Mesodermal cell (in vitro differentiated cells): ENCODE results near the gene PCNX1. TPM values are rescaled to one million over a fixed set of nuclear protein-coding genes. Genes with fewer than 3 reads are reported as not detected.
"Not testable (repeated sequence)": the region's sequence is repeated elsewhere in the genome, so short reads cannot be mapped to it uniquely, and the experiment has no call there.

Experiments
- H3K27ac ChIP-seq: 2 replicates; pipeline ENCODE4 v1.7.0; 2013; ENCODE audit warnings: mild to moderate bottlenecking, low read depth, low read length, moderate library complexity; ENCODE audit not compliant: severe bottlenecking
- H3K36me3 ChIP-seq: 2 replicates; pipeline ENCODE4 v1.7.1; 2013; ENCODE audit warnings: mild to moderate bottlenecking, low read length, moderate library complexity; ENCODE audit not compliant: control insufficient read depth, insufficient read depth
- H3K4me1 ChIP-seq: one replicate; pipeline ENCODE4 v1.7.1; 2013; ENCODE audit warnings: mild to moderate bottlenecking, low read length; ENCODE audit not compliant: insufficient read depth, control insufficient read depth, poor library complexity, severe bottlenecking
- H3K4me3 ChIP-seq: 2 replicates; pipeline ENCODE4 v1.7.0; 2013; ENCODE audit warnings: low read length, control low read depth, mild to moderate bottlenecking; ENCODE audit not compliant: insufficient read depth, poor library complexity, severe bottlenecking; ENCODE audit errors: extremely low read depth
- H3K9me3 ChIP-seq: 2 replicates; pipeline ENCODE4 v1.7.1; 2013; ENCODE audit warnings: mild to moderate bottlenecking, low read length, moderate library complexity; ENCODE audit not compliant: control insufficient read depth
- WGBS, 2 experiments: methylation state at CpG; one replicate each; pipeline ENCODE4 v1.1.5; 2013; ENCODE audit warnings: missing lambda C conversion rate in 2 of 2; ENCODE audit not compliant: insufficient coverage in 2 of 2; 5-methylcytosine and 5-hydroxymethylcytosine counted together
- polyA plus RNA-seq, 2 experiments: library from polyadenylated mRNA; stranded (reverse); fragments of 50-300 nt; gene quantifications; one replicate each; pipeline ENCODE4 v1.2.3, GENCODE V29; 2013

PCNX1 gene
- 23.9 TPM for polyA plus RNA-seq (2013, experiment 1 of 2)
- 21.9 TPM for polyA plus RNA-seq (2013, experiment 2 of 2)

DNA sequence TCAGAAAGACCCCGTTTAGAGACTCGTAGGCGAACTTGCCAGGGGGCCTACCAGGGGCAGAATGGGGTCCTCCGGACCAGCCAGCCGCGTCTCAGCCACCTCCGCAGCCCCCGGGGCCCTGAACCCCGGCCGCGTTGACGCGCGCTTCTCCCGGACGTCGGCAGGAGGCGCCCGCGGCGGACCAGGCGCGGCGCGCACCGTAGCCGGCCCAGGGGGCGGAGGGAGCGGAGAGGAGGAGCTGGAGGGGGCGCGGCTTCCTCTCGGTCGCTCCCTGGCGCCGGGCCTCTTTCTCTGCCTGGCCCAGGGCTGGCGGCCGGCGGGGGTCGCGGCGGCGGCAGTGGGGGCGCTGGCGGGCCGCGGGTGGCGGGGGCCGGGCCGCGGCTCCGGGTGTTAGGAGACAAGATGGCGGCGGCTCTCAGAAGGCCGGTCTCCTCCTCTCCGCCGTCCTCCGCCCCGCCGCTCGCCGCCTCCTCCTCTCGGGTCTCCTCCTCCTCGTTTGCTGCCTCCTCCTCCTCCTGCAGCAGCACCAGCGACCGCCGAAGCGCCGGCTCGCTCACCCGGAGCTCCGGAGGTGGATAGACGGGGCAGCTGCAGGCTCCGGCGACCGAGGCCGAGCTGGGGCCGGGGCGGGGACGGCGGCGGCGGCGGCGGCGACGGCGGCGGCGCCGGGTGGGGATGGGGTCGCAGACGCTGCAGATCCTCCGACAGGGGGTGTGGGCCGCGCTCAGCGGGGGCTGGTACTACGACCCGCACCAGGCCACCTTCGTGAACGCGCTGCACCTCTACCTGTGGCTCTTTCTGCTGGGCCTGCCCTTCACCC, at the start of gene PCNX1:
TSS of gene PCNX1 (plus strand) at position 284 of the 820 bp plus-strand sequence. CDS start at position 676, 392 bp downstream.
- WGBS, 2 experiments: 0% methylated on average over 56 to 80 of the region's 101 CpGs
- Histone ChIP-seq H3K4me1 (no peaks in the 10 kb centered on the region), H3K27ac (peak within 1 kb of the TSS; percentile 80), H3K36me3 (peaks cover 7% of the 10 kb centered on the region), H3K9me3 (no peaks in the 10 kb centered on the region), H3K4me3 (peak within 1 kb of the TSS; percentile 96)

DNA sequence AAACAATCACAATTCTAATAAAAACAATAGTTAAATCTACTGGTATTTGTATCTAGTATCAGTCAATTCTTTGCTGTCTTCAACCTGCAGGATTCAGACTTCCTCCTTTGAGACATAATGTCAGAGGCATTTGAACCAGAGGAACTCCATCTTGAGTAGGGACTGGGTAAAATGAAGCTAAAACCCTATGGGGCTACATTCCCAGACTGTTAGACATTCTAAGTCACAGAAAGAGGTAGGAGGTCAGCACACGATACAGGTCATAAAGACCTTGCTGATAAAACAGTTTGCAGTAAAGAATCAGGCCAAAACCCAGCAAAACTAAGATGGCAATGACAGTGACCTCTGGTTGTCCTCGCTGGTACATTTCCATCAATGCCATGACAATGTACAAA, 49.8 kb upstream of the PCNX1 start:
- Histone ChIP-seq H3K4me3 (no peak overlapping the region), H3K4me1 (no peaks in the 10 kb centered on the region), H3K36me3 (no peaks in the 10 kb centered on the region), H3K27ac (no peak overlapping the region), H3K9me3 (no peaks in the 10 kb centered on the region)
- WGBS, 2 experiments: 100% methylated on average over 1 to 2 of the region's 2 CpGs

DNA sequence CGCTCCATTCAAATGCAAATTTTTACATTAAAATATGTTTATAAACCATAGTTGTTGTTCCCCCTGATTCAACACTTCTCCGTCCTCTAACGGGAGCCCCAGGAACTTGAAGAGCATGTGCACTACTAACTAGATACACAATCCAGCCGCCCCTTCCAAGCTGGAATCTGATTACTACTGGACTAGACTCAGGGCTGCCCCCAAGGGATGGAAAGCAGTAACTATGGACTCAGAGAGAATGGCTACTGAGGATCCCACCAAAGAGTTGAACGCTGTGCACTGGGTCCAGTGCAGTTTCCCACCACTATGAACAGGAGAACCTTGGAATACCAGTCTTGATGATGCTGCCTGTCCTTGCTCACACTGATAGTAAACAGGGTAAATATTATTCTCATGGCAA, 48.6 kb upstream of the PCNX1 start:
- no peaks in the 10 kb centered on the region for H3K9me3 ChIP-seq
- WGBS, 2 experiments: 71 to 83% methylated on average over 1 to 2 of the region's 5 CpGs
- H3K4me3 ChIP-seq: no peak overlapping the region
- no peak overlapping the region for H3K27ac ChIP-seq
- H3K36me3 ChIP-seq: no peaks in the 10 kb centered on the region
- no peaks in the 10 kb centered on the region for H3K4me1 ChIP-seq

DNA sequence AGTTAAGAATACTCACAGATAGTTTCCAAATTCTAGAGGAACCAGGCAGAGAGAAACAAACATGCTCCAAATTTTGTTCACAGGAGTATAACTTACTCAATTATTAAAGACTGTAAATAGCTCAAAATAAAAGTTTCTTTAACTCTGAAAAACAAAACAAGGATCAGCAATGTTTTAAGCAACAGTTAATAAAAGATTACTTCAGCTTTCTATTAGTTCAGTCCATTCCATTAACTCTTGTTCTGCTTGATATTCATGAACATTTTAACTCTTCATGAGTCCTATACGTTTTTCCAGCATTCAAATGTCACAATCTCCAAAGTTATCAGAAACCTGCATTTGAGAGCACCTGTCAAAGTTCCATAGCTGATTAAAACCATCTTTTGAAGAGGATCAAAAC, 40.3 kb upstream of the PCNX1 start:
- H3K4me3 ChIP-seq, H3K4me1 ChIP-seq, H3K36me3 ChIP-seq, H3K27ac ChIP-seq: not testable (repeated sequence)
- WGBS, 2 experiments: 73 to 83% methylated on average over 1 of the region's 1 CpG
- H3K9me3 ChIP-seq: peaks cover 25% of the 10 kb centered on the region

DNA sequence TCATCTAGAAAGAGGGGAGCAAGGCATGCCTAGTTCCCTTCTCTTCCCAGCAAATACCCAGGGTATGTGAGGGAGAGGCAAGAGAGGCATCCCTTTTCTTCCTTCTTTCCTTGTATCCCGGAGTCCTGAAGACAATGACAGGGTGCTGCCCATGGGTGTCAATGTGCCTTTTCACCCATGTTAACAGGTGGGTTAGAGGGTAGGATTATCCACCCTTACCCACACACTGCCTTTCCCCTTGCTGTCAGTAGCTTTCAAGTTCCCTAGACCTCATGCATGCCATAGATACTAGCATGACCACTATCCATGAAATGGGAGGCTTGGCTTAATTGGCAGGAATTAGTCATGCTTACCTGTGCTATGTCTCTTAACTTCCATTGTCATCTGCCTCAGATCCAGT, 36.3 kb upstream of the PCNX1 start:
- Histone ChIP-seq H3K27ac (no peak overlapping the region), H3K4me3 (no peak overlapping the region), H3K4me1 (no peaks in the 10 kb centered on the region), H3K36me3 (no peaks in the 10 kb centered on the region), H3K9me3 (peaks cover 24% of the 10 kb centered on the region)
- no CpG with 5 or more reads among the region's 1 CpG for WGBS, 2 experiments

DNA sequence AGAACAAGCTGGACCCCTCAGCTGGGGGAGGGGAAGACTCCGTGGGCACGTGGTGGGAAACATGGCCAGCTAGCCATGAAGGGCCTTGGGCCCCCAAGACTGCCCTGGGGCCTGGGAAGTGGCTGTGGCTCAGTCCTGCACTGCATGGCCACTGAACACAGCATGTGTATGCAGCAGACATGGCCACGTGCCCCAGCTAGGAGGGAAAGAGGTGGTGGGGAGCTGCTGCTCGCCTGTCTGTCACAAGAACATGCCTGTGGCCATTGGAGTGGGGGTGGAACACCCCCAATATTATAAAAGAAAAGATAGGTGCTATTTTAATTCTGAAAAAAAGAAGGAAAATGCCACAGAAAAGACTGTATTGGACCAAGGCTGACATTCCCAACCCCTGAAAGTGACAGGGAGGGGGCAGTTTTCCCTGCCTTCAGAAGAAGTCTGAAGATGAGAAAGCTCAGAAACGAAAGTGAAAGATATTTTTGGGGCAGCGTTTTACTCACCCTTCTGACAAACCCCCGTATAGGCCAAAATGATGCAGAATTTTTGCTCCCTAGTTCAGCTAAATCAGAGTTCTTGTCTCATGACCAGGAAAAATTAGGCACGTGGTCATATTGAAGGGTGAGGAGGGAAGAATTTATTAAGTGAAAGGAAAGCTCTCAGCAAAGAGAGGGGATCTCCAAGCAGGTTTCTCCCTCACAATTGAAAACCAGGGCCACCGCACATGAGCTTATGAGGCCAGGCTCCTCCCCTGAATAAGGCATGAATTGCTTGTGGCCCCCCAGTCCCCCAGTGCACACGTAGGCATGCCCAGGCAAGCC, 35.2 kb upstream of the PCNX1 start:
- 90 to 92% methylated on average over 4 to 5 of the region's 10 CpGs for WGBS, 2 experiments
- no peak overlapping the region for H3K27ac ChIP-seq
- no peaks in the 10 kb centered on the region for H3K36me3 ChIP-seq
- no peaks in the 10 kb centered on the region for H3K4me1 ChIP-seq
- peaks cover 23% of the 10 kb centered on the region for H3K9me3 ChIP-seq
- no peak overlapping the region for H3K4me3 ChIP-seq

DNA sequence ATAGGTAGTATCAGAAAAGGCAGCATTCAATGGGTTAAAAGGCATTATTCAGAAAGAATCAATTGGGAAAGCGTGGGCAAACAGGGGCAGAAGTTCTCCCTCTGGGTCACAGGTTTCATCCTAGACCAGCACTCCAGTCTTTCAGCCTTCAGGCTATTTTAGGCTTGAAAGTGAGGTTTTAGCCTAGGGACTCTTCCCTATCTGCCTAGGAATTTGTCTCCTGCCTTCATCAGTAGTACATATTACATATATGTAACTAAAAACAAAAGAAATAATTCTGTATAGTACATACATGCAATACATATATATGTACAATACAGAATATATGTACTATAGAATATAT, 34.6 kb upstream of the PCNX1 start:
- H3K4me1 ChIP-seq: no peaks in the 10 kb centered on the region
- no peak overlapping the region for H3K27ac ChIP-seq
- no peak overlapping the region for H3K4me3 ChIP-seq
- H3K36me3 ChIP-seq: no peaks in the 10 kb centered on the region
- peaks cover 23% of the 10 kb centered on the region for H3K9me3 ChIP-seq
- WGBS, 2 experiments: 50 to 57% methylated on average over 1 of the region's 1 CpG

DNA sequence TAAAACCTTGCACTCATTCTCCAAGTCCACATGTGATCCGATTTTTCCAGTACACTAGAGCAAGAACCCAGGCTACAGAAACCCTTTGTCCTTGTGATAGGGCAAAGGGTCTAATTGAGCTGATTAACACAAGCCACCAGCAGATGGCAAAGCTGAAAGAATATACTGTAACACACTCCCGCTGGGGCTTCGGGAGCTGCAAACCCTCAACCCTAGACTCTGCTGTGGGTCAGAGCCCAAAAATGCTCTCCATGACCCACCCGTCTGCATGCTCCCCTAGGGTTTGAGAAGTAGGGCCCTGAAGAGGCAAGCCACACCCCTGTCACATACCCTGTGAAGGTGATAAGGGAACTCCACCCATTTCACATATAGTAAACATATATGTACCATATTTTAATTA, 33.6 kb upstream of the PCNX1 start:
- no peak overlapping the region for H3K4me3 ChIP-seq
- H3K9me3 ChIP-seq: peaks cover 20% of the 10 kb centered on the region
- 93 to 97% methylated on average over 3 to 4 of the region's 4 CpGs for WGBS, 2 experiments
- no peak overlapping the region for H3K27ac ChIP-seq
- H3K36me3 ChIP-seq: no peaks in the 10 kb centered on the region
- H3K4me1 ChIP-seq: no peaks in the 10 kb centered on the region

DNA sequence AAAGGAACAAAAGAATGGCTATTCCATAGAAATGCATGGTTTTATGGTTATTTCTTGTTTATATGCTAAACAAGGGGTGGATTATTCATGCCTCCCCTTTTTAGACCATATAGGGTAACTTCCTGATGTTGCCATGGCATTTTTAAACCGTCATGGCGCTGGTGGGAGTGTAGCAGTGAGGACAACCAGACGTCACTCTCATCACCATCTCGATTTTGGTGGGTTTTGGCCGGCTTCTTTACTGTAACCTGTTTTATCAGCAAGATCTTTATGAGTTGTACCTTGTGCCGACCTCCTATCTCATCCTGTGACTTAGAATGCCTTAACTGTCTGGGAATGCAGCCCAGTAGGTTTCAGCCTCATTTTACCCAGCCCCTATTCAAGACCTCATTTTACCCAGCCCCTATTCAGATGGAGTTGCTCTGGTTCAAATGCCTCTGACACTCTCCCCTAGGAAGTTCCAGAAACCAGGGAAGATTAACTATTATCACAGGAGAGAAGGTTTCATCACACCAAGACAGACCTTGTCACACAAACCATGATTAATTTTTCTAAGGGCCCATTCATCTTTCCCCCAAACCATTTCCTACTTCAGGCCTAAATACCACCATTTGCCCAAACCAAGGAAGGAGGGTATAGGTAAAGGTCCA, 31.3 kb upstream of the PCNX1 start:
- H3K4me1 ChIP-seq, H3K27ac ChIP-seq, H3K36me3 ChIP-seq, H3K4me3 ChIP-seq: not testable (repeated sequence)
- H3K9me3 ChIP-seq: peaks cover 15% of the 10 kb centered on the region
- WGBS, 2 experiments: 92 to 98% methylated on average over 4 of the region's 6 CpGs

DNA sequence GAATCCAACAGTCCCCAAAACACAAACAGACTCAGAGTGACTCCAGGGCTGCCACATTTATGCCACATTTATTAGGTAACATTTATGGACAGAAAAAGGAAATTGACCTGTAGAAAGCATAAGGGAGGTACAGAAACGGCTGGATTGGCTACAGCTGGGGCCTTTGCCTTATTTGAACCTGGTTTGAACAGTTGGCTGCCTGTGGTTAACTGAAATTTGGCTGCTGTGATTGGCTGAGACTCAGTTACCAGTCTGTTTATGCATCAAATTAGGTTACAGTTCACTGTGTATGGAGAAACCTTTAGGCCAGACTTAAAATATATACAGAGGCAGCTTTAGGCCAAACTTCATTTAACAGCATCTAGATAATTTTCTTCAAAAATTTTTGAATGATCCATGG, 27.8 kb upstream of the PCNX1 start:
- no peak overlapping the region for H3K4me3 ChIP-seq
- H3K4me1 ChIP-seq: no peaks in the 10 kb centered on the region
- WGBS, 2 experiments: 83 to 88% methylated on average over 1 of the region's 1 CpG
- no peaks in the 10 kb centered on the region for H3K36me3 ChIP-seq
- no peaks in the 10 kb centered on the region for H3K9me3 ChIP-seq
- no peak overlapping the region for H3K27ac ChIP-seq
